HepG2 (cell line): ENCODE measurements around the gene PSMD3. TPM values are rescaled to one million over a fixed set of nuclear protein-coding genes. Genes with fewer than 3 reads are reported as not detected.

Experiments
- ARHGAP35 ChIP-seq: sonication (generic); formaldehyde crosslinking; IDR thresholded peaks from 2 replicates; pipeline ENCODE4 v1.9.0; 2022; ENCODE audit warnings: mild to moderate bottlenecking, inconsistent platforms, moderate library complexity, missing genetic modification reagents, borderline replicate concordance
- CBFB ChIP-seq: sonication (generic); formaldehyde crosslinking; IDR thresholded peaks from 2 replicates; pipeline ENCODE4 v1.4.0; 2020; ENCODE audit warnings: missing genetic modification reagents
- CHD2 ChIP-seq: IDR thresholded peaks from 2 replicates; pipeline ENCODE4 v1.6.1; 2011; ENCODE audit warnings: low read depth, low read length, improper control_type of control experiment
- ESRRA ChIP-seq: sonication (generic); formaldehyde crosslinking; IDR thresholded peaks from 2 replicates; pipeline ENCODE4 v1.5.1; 2020; ENCODE audit warnings: mild to moderate bottlenecking, low read depth, missing genetic modification reagents
- IRF2 ChIP-seq: IDR thresholded peaks from 2 replicates; pipeline ENCODE4 v1.6.1; 2018; ENCODE audit warnings: missing genetic modification reagents, missing compliant biosample characterization
- KLF9 ChIP-seq: IDR thresholded peaks from 2 replicates; pipeline ENCODE4 v1.6.1; 2016; ENCODE audit warnings: low read depth
- MAZ ChIP-seq, 2 experiments: sonication (generic) in 1 of 2; formaldehyde crosslinking in 1 of 2; IDR thresholded peaks; 2 replicates each; pipeline versions ENCODE4 v1.5.0 to v1.6.1; 2012 to 2020; ENCODE audit warnings: low read depth in 2 of 2, mild to moderate bottlenecking in 2 of 2, borderline replicate concordance in 1 of 2, improper control_type of control experiment in 1 of 2, low read length in 1 of 2, missing genetic modification reagents in 1 of 2, moderate library complexity in 1 of 2
- MLX ChIP-seq: IDR thresholded peaks from 2 replicates; pipeline ENCODE4 v1.6.1; 2016
- MTA3 ChIP-seq: sonication (generic); formaldehyde crosslinking; IDR thresholded peaks from 2 replicates; pipeline ENCODE4 v1.4.0; 2020; ENCODE audit warnings: missing genetic modification reagents
- RNF219 ChIP-seq: sonication (generic); formaldehyde crosslinking; IDR thresholded peaks from 2 replicates; pipeline ENCODE4 v1.5.0; 2020; ENCODE audit warnings: mild to moderate bottlenecking, missing genetic modification reagents
- SOX6 ChIP-seq, 2 experiments: fragments of 450-650 bp in 1 of 2; sonication (generic) in 1 of 2; formaldehyde crosslinking in 1 of 2; IDR thresholded peaks; 2 replicates each; pipeline versions ENCODE4 v1.4.0 to v1.6.1; 2017 to 2020; ENCODE audit warnings: antibody characterized with exemption in 1 of 2, mild to moderate bottlenecking in 1 of 2, missing genetic modification reagents in 1 of 2
- THYN1 ChIP-seq: sonication (generic); formaldehyde crosslinking; IDR thresholded peaks from 2 replicates; pipeline ENCODE4 v1.8.1; 2023; ENCODE audit warnings: low read depth, mild to moderate bottlenecking, moderate library complexity, missing genetic modification reagents, borderline replicate concordance
- ZFP1 ChIP-seq: IDR thresholded peaks from 2 replicates; pipeline ENCODE4 v1.6.1; 2016
- ZFP82 ChIP-seq: sonication (generic); formaldehyde crosslinking; IDR thresholded peaks from 2 replicates; pipeline ENCODE4 v1.5.1; 2020; ENCODE audit warnings: mild to moderate bottlenecking, missing genetic modification reagents, borderline replicate concordance
- ZNF160 ChIP-seq: sonication (generic); formaldehyde crosslinking; IDR thresholded peaks from 2 replicates; pipeline ENCODE4 v1.8.0; 2022; ENCODE audit warnings: mild to moderate bottlenecking, inconsistent platforms, missing genetic modification reagents
- ZNF260 ChIP-seq: sonication (generic); formaldehyde crosslinking; IDR thresholded peaks from 2 replicates; pipeline ENCODE4 v1.4.0; 2020; ENCODE audit warnings: missing genetic modification reagents, low read depth, mild to moderate bottlenecking, borderline replicate concordance
- ZNF619 ChIP-seq: sonication (generic); formaldehyde crosslinking; IDR thresholded peaks from 2 replicates; pipeline ENCODE4 v1.4.0; 2020; ENCODE audit warnings: mild to moderate bottlenecking, missing genetic modification reagents
- ZNF670 ChIP-seq: sonication (generic); formaldehyde crosslinking; IDR thresholded peaks from 2 replicates; pipeline ENCODE4 v1.8.0; 2022; ENCODE audit warnings: mild to moderate bottlenecking, missing genetic modification reagents, borderline replicate concordance
- ZNF691 ChIP-seq: sonication (generic); formaldehyde crosslinking; IDR thresholded peaks from 2 replicates; pipeline ENCODE4 v1.4.0; 2020; ENCODE audit warnings: missing genetic modification reagents, low read depth, mild to moderate bottlenecking, borderline replicate concordance
- polyA plus RNA-seq, 8 experiments: library from polyadenylated mRNA; depleted of rRNA in 3 of 8; stranded (reverse) in 7 of 8; unstranded in 1 of 8; fragments of >200 nt; fragmentation: Illumina TruSeq in 4 of 8; extraction: Trizol in 4 of 8; gene quantifications; 2 replicates each; pipeline versions ENCODE4 v1.2.1 to v1.2.3, GENCODE V29; 2011 to 2016; ENCODE audit warnings: low read depth in 4 of 8, missing spikeins in 1 of 8, mixed read lengths in 1 of 8; ENCODE audit not compliant: insufficient read depth in 1 of 8
- total RNA-seq, 5 experiments: library from RNA; depleted of rRNA; stranded (reverse); fragments of >200 nt; fragmentation: Illumina TruSeq; extraction: Trizol; gene quantifications; 2 replicates each; pipeline ENCODE4 v1.2.3, GENCODE V29; 2016; ENCODE audit warnings: low read depth in 1 of 5
- TF ChIP-seq, protein P1 (sequence below): sonication (generic); formaldehyde crosslinking; conservative IDR thresholded peaks from 2 replicates; pipeline ENCODE4 v1.8.0; 2022; ENCODE audit warnings: missing genetic modification reagents
- TF ChIP-seq, protein P2 (sequence below): sonication (generic); formaldehyde crosslinking; IDR thresholded peaks from 2 replicates; pipeline ENCODE4 v1.4.0; 2020; ENCODE audit warnings: mild to moderate bottlenecking, missing genetic modification reagents
- TF ChIP-seq, protein P3 (sequence below): sonication (generic); formaldehyde crosslinking; IDR thresholded peaks from 2 replicates; pipeline ENCODE4 v1.4.0; 2020; ENCODE audit warnings: missing genetic modification reagents

The PSMD3 gene
- total and polyA plus RNA-seq, 2 of the 13 experiments (the other 11 are each of a cell fraction or from before 2014, with no cell fraction given) = 97.4 to 146 TPM

GRCh38 chr17:40038882-40039513 lies 58.4 kb downstream of the PSMD3 start (continued):
- TF ChIP-seq, protein P1, sequence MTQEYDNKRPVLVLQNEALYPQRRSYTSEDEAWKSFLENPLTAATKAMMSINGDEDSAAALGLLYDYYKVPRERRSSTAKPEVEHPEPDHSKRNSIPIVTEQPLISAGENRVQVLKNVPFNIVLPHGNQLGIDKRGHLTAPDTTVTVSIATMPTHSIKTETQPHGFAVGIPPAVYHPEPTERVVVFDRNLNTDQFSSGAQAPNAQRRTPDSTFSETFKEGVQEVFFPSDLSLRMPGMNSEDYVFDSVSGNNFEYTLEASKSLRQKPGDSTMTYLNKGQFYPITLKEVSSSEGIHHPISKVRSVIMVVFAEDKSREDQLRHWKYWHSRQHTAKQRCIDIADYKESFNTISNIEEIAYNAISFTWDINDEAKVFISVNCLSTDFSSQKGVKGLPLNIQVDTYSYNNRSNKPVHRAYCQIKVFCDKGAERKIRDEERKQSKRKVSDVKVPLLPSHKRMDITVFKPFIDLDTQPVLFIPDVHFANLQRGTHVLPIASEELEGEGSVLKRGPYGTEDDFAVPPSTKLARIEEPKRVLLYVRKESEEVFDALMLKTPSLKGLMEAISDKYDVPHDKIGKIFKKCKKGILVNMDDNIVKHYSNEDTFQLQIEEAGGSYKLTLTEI (CRISPR knock-in tag) = no peak
- TF ChIP-seq ZFP82 (CRISPR knock-in tag) = no peak
- TF ChIP-seq THYN1 (CRISPR knock-in tag) = no peak
- no peak for TF ChIP-seq ZNF160 (CRISPR knock-in tag)
- TF ChIP-seq SOX6 (IDR thresholded peaks at IDR 0.05) = no peak
- 0 out of 2 replicates have a peak, but pooled peaks have one; percentile 20 for TF ChIP-seq SOX6 (CRISPR knock-in tag; IDR thresholded peaks at IDR 0.05)
- no peak for TF ChIP-seq RNF219 (CRISPR knock-in tag)
- TF ChIP-seq MTA3 (CRISPR knock-in tag) = no peak
- TF ChIP-seq KLF9 (CRISPR knock-in tag) = no peak
- no peak for TF ChIP-seq ZNF260 (CRISPR knock-in tag)
- TF ChIP-seq, protein P2, sequence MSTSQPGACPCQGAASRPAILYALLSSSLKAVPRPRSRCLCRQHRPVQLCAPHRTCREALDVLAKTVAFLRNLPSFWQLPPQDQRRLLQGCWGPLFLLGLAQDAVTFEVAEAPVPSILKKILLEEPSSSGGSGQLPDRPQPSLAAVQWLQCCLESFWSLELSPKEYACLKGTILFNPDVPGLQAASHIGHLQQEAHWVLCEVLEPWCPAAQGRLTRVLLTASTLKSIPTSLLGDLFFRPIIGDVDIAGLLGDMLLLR (CRISPR knock-in tag) = no peak
- no peak for TF ChIP-seq ZFP1 (CRISPR knock-in tag)
- no peak for TF ChIP-seq ZNF619 (CRISPR knock-in tag)
- TF ChIP-seq MLX (CRISPR knock-in tag) = no peak
- TF ChIP-seq IRF2 = peak; percentile 58; the same call in 1 of the 2 replicates
- TF ChIP-seq, protein P3, sequence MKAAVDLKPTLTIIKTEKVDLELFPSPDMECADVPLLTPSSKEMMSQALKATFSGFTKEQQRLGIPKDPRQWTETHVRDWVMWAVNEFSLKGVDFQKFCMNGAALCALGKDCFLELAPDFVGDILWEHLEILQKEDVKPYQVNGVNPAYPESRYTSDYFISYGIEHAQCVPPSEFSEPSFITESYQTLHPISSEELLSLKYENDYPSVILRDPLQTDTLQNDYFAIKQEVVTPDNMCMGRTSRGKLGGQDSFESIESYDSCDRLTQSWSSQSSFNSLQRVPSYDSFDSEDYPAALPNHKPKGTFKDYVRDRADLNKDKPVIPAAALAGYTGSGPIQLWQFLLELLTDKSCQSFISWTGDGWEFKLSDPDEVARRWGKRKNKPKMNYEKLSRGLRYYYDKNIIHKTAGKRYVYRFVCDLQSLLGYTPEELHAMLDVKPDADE (CRISPR knock-in tag) = no peak
- no peak for TF ChIP-seq CBFB
- no peak for TF ChIP-seq MAZ (IDR thresholded peaks at IDR 0.05; ENCODE audit: borderline replicate concordance, low read depth, low read length)
- no peak for TF ChIP-seq MAZ (CRISPR knock-in tag; IDR thresholded peaks at IDR 0.05; ENCODE audit: low read depth)
- TF ChIP-seq ESRRA (CRISPR knock-in tag) = no peak
- no peak for TF ChIP-seq ZNF670 (CRISPR knock-in tag)
- TF ChIP-seq CHD2 = no peak
- no peak for TF ChIP-seq ZNF691 (CRISPR knock-in tag)
- peak; percentile 28; the same call in 1 of the 2 replicates for TF ChIP-seq ARHGAP35
